K562 (cell line): Measurements from ENCODE around the gene SLC39A9.

ENCODE experiments used
- BRCA1 ChIP-seq, 2 experiments: fragments of 450-650 bp in 1 of 2; sonication (generic) in 1 of 2; formaldehyde crosslinking in 1 of 2; IDR thresholded peaks; 2 replicates each; pipeline versions ENCODE4 v1.5.0 to v1.6.1; 2017 to 2020; ENCODE audit warnings: mild to moderate bottlenecking in 1 of 2, missing genetic modification reagents in 1 of 2
- POLR2A ChIP-seq: fragments of 450-650 bp; conservative IDR thresholded peaks from 2 replicates; pipeline ENCODE4 v1.6.1; 2016
- PRDM10 ChIP-seq: fragments of 450-650 bp; IDR thresholded peaks from 2 replicates; pipeline ENCODE4 v1.6.1; 2018; ENCODE audit not compliant: partially characterized antibody
- TF ChIP-seq, protein P1 (sequence below): fragments of 450-650 bp; formaldehyde crosslinking; IDR thresholded peaks from 2 replicates; pipeline ENCODE4 v1.4.0; 2022; ENCODE audit warnings: missing genetic modification characterization

DNA sequence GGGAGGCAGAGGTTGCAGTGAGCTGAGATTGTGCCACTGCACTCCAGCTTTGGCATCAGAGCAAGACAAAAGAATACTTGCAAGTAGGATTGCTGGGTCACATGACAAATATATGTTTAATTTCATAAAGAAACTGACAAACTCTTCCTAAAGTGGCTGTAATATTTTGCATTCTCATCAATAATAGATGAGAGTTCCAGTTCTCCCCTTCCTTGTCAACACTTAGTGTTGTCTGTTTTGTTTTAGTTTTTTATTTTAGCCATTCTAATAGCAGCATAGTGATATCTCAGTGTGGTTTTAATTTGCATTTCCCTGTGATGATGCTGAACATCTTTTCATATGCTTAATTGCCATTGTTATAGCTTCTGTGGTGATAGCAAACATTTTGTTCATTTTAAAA is 31.2 kb downstream of the SLC39A9 start:
- TF ChIP-seq POLR2A (no peak), PRDM10 (no peak), BRCA1 (IDR thresholded peaks at IDR 0.05) (no peak), BRCA1 (CRISPR knock-in tag; IDR thresholded peaks at IDR 0.05) (no peak)
- TF ChIP-seq, protein P1, sequence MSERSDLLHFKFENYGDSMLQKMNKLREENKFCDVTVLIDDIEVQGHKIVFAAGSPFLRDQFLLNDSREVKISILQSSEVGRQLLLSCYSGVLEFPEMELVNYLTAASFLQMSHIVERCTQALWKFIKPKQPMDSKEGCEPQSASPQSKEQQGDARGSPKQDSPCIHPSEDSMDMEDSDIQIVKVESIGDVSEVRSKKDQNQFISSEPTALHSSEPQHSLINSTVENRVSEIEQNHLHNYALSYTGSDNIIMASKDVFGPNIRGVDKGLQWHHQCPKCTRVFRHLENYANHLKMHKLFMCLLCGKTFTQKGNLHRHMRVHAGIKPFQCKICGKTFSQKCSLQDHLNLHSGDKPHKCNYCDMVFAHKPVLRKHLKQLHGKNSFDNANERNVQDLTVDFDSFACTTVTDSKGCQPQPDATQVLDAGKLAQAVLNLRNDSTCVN, result no peak
